Hepatic stellate cell (primary cell): ENCODE measurements around the gene S100A13.
A peak's percentile ranks its signal among the peaks of the same experiment; 100 is the strongest.
"Not testable (repeated sequence)": the region's sequence is repeated elsewhere in the genome, so short reads cannot be mapped to it uniquely, and the experiment has no call there.

Experiments
- DNase-seq: peaks from one replicate; pipeline ENCODE4 v3.0.0; 2011; ENCODE audit warnings: low spot score

S100A13 gene

GRCh38 chr1:153626904-153627714 is at the start of gene S100A13:
Gene S100A13, minus strand, starts transcription at chr1:153627505. Its CDS starts 1,033 bp downstream, at chr1:153626472.
- DNase-seq, result peak; percentile 93

GRCh38 chr1:153673511-153673910 is 46.2 kb upstream of the S100A13 start:
- no peak for DNase-seq

- DNase-seq, result not testable (repeated sequence)
Measured at GRCh38 chr1:153671628-153672353, 44.5 kb upstream of the S100A13 start.

GRCh38 chr1:153670859-153671627 is 43.7 kb upstream of the S100A13 start, which contains the start of gene ILF2:
Gene ILF2, minus strand, starts transcription at chr1:153670993. Its CDS starts 71 bp downstream, at chr1:153670922.
- DNase-seq, result peak; percentile 99

GRCh38 chr1:153670257-153670858 is 43.1 kb upstream of the S100A13 start:
- no peak for DNase-seq

GRCh38 chr1:153669606-153670005 is 42.3 kb upstream of the S100A13 start:
- no peak for DNase-seq

GRCh38 chr1:153668672-153669071 is 41.4 kb upstream of the S100A13 start:
- DNase-seq, result not testable (repeated sequence)

GRCh38 chr1:153667439-153667838 is 40.1 kb upstream of the S100A13 start:
- no peak for DNase-seq

- DNase-seq, result no peak
Measured at GRCh38 chr1:153663211-153663610, 35.9 kb upstream of the S100A13 start.

- DNase-seq, result no peak
Measured at GRCh38 chr1:153662269-153662668, 35.0 kb upstream of the S100A13 start.

GRCh38 chr1:153661111-153661708 is 33.9 kb upstream of the S100A13 start:
- DNase-seq, result no peak

GRCh38 chr1:153659656-153660055 is 32.4 kb upstream of the S100A13 start:
- no peak for DNase-seq

GRCh38 chr1:153659175-153659534 is 31.9 kb upstream of the S100A13 start:
- no peak for DNase-seq

GRCh38 chr1:153658400-153659174 is 31.3 kb upstream of the S100A13 start, which contains the start of gene SNAPIN:
Gene SNAPIN, plus strand, starts transcription at chr1:153658703. Its CDS starts 41 bp downstream, at chr1:153658744.
- DNase-seq, result peak; percentile 93

GRCh38 chr1:153655333-153655732 is 28.0 kb upstream of the S100A13 start:
- DNase-seq, result no peak

GRCh38 chr1:153652805-153653500 is 25.6 kb upstream of the S100A13 start:
- peak; percentile 63 for DNase-seq

GRCh38 chr1:153651771-153652170 is 24.5 kb upstream of the S100A13 start:
- DNase-seq, result no peak

GRCh38 chr1:153649863-153650235 is 22.5 kb upstream of the S100A13 start:
- DNase-seq, result no peak

GRCh38 chr1:153649137-153649862 is 22.0 kb upstream of the S100A13 start:
- no peak for DNase-seq
